Measurements from ENCODE around the gene DCAF5.

DNA sequence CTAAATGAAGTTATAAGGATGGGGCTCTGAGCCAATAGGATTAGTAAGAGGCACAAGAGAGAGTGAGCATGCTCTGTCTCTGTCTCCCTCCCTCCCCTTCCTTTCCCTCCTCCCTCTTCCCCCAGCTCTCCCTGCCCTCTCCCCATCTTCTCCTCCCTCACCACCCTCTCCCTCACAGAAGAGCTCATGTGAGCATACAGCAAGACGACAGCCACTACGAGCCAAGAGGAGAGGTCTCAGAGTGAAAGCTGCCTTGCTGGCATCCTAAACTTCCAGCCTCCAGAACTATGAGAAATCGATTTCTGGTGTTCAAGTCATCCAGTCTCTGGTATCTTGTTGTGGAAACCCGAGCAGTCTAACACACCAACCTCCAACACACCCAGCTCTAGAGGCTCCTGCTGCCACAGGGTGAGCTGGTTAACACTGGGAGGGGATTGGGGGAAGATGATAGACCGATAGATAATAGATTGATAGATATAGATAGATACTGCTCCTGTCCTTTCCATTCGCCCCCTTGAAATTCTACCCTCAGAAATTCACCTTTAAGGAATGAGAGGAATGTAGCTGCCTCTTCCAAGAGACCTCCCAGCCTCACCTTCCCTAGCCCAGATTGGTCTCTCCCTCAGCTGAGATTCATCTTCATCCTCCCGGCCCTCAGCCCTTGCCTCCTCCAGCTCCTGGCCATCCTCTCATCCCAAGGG, 148.0 kb downstream of the DCAF5 start:
- TF ChIP-seq, protein P1, sequence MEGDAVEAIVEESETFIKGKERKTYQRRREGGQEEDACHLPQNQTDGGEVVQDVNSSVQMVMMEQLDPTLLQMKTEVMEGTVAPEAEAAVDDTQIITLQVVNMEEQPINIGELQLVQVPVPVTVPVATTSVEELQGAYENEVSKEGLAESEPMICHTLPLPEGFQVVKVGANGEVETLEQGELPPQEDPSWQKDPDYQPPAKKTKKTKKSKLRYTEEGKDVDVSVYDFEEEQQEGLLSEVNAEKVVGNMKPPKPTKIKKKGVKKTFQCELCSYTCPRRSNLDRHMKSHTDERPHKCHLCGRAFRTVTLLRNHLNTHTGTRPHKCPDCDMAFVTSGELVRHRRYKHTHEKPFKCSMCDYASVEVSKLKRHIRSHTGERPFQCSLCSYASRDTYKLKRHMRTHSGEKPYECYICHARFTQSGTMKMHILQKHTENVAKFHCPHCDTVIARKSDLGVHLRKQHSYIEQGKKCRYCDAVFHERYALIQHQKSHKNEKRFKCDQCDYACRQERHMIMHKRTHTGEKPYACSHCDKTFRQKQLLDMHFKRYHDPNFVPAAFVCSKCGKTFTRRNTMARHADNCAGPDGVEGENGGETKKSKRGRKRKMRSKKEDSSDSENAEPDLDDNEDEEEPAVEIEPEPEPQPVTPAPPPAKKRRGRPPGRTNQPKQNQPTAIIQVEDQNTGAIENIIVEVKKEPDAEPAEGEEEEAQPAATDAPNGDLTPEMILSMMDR (IDR thresholded peaks at IDR 0.05): no peak
- no peak for TF ChIP-seq EZH2 (IDR thresholded peaks at IDR 0.05; ENCODE audit: borderline replicate concordance, insufficient read depth, low read depth, low read length, poor library complexity, severe bottlenecking)

Measured in B cell (primary cell).